Gastrocnemius medialis (tissue), 4 donors: ENCODE measurements around the gene DDX10.

Source experiments
- POLR2A ChIP-seq, 2 donors: fragments of 450-650 bp; IDR thresholded peaks; one replicate each; pipeline ENCODE4 v1.6.1; 2017; ENCODE audit warnings: antibody characterized with exemption in 2 of 2, mild to moderate bottlenecking in 2 of 2, moderate library complexity in 2 of 2
- TF ChIP-seq, protein P1 (sequence below), 5 experiments: fragments of 450-650 bp in 3 of 5; fragments of 200-600 bp in 2 of 5; sonication (generic) in 2 of 5; IDR thresholded peaks in 4 of 5; conservative IDR thresholded peaks in 1 of 5; 1 replicate in 4 of 5; 2 replicates in 1 of 5; pipeline ENCODE4 v1.5.1; 2016 to 2019; ENCODE audit warnings: antibody characterized with exemption in 5 of 5, mild to moderate bottlenecking in 3 of 5, moderate library complexity in 3 of 5

DNA sequence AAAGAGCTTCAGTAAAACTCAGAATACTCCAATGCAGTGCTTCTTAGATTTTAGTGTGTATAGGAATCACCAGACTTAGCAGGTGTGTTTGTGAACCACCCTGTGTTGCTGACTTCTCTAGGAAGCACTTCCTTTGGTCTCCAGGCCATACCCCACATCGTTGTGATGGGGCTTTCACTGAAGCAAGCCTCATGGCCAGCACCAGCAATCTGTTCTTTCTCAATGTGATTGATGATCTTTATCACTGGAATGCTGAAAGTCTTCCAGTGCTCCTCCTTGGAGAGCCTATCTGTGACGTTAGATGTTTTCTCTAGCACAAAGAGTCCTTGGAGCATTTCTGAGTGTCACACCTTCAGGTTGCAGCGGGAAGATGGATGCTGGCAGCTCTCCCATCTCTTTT is 280.5 kb downstream of the DDX10 start:
- TF ChIP-seq, protein P1, sequence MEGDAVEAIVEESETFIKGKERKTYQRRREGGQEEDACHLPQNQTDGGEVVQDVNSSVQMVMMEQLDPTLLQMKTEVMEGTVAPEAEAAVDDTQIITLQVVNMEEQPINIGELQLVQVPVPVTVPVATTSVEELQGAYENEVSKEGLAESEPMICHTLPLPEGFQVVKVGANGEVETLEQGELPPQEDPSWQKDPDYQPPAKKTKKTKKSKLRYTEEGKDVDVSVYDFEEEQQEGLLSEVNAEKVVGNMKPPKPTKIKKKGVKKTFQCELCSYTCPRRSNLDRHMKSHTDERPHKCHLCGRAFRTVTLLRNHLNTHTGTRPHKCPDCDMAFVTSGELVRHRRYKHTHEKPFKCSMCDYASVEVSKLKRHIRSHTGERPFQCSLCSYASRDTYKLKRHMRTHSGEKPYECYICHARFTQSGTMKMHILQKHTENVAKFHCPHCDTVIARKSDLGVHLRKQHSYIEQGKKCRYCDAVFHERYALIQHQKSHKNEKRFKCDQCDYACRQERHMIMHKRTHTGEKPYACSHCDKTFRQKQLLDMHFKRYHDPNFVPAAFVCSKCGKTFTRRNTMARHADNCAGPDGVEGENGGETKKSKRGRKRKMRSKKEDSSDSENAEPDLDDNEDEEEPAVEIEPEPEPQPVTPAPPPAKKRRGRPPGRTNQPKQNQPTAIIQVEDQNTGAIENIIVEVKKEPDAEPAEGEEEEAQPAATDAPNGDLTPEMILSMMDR (IDR thresholded peaks at IDR 0.05 in 4 of 5, conservative IDR thresholded peaks at IDR 0.05 in 1 of 5), result no peak
- no peak for TF ChIP-seq POLR2A (IDR thresholded peaks at IDR 0.05)
